Esophagus muscularis mucosa (tissue), 4 donors: ENCODE results near the gene CNGA2. TPM values are rescaled to one million over a fixed set of nuclear protein-coding genes. Genes with fewer than 3 reads are reported as not detected.

Source experiments
- DNase-seq: peaks from one replicate; pipeline ENCODE4 v3.0.0-alpha.2; 2017; ENCODE audit errors: extremely low spot score
- H3K27ac ChIP-seq, 4 donors: fragments of 200-600 bp; sonication (generic); replicated peaks in 1 of 4; 1 replicate in 3 of 4; 2 replicates in 1 of 4; pipeline ENCODE4 v1.5.1; 2016 to 2019; ENCODE audit warnings: mild to moderate bottlenecking in 1 of 4
- H3K27me3 ChIP-seq, 4 donors: fragments of 200-600 bp; sonication (generic); one replicate each; pipeline versions ENCODE4 v1.5.1 to v1.6.0; 2016 to 2019
- H3K36me3 ChIP-seq, 4 donors: fragments of 200-600 bp; sonication (generic); one replicate each; pipeline ENCODE4 v1.5.1; 2016 to 2019
- H3K4me1 ChIP-seq, 4 donors: fragments of 200-600 bp; sonication (generic); one replicate each; pipeline ENCODE4 v1.5.1; 2016 to 2019
- H3K4me3 ChIP-seq, 4 donors: fragments of 200-600 bp; sonication (generic); 1 replicate in 2 of 4; 2 replicates in 2 of 4; pipeline ENCODE4 v1.5.1; 2016 to 2019; ENCODE audit warnings: mild to moderate bottlenecking in 4 of 4, moderate library complexity in 1 of 4
- H3K9me3 ChIP-seq, 4 donors: fragments of 200-600 bp; sonication (generic); 1 replicate in 3 of 4; 2 replicates in 1 of 4; pipeline ENCODE4 v1.5.1; 2016 to 2019
- EP300 ChIP-seq: sonication (generic); formaldehyde crosslinking; IDR thresholded peaks from one replicate; pipeline ENCODE4 v1.6.1; 2017; ENCODE audit warnings: antibody characterized with exemption
- POLR2A ChIP-seq: fragments of 450-650 bp; IDR thresholded peaks from one replicate; pipeline ENCODE4 v1.6.1; 2017; ENCODE audit warnings: antibody characterized with exemption, moderate library complexity, mild to moderate bottlenecking, low read depth
- POLR2AphosphoS5 ChIP-seq, 2 donors: sonication (generic); formaldehyde crosslinking; IDR thresholded peaks; one replicate each; pipeline ENCODE4 v1.6.1; 2017; ENCODE audit warnings: antibody characterized with exemption in 2 of 2
- WGBS: methylation state at CpG from one replicate; pipeline ENCODE4 v1.1.5; 2018; 5-methylcytosine and 5-hydroxymethylcytosine counted together
- intact Hi-C: fragments of 100-400 bp; cut with DNase I; formaldehyde crosslinking; loops from one replicate; pipeline ENCODE4 v1.15.1; 2023
- total RNA-seq, 4 donors: library from RNA; depleted of rRNA; stranded (reverse); fragments of >200 nt; gene quantifications; one replicate each; pipeline versions ENCODE4 v1.1.0 to v1.2.1, GENCODE V29; 2016
- TF ChIP-seq, protein P1 (sequence below), 3 experiments: fragments of 200-600 bp in 2 of 3; fragments of 450-650 bp in 1 of 3; sonication (generic) in 2 of 3; IDR thresholded peaks; one replicate each; pipeline ENCODE4 v1.5.1; 2017 to 2019; ENCODE audit warnings: antibody characterized with exemption in 3 of 3, mild to moderate bottlenecking in 2 of 3, moderate library complexity in 1 of 3

CNGA2 gene
- total RNA-seq, 4 donors from 2014 or later = not detected

DNA sequence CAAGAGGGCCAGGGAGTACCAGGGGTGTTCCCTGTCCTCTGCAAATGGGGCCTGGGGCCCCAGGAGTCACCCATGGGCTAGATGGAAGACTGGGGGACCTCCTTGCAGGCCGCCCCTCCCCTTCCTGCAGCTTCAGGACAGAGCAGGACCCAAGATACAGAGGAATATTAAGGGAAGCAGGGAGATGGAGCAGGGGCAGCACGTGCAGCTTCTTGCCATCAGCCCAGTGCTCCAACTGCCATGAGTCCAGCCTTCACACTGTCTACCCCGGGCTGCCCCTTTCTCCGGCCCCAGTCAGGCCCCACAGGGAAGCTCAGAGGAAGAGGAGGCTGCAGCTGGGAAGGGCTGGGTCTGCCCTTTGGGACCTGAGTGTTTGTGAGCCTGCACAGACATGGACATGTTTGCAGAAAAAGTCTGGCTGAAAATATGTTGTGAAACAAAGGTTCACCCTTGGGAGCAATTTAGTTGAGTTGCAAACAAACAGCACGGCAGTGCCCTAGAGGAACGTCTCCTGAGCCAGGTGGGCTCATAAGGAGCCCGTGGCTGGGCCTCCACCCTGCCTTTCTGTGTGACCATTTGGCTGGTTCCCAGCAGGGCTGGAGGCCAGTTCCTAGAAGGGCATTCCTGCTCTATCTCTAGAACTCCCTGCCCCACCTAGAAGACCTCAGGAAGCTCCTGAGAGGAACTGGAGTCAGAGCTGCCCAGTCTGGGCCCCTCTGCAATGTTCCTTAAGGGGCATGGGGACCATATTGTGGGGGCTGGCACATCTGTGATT is 9.8 kb upstream of the CNGA2 start:
- 81% methylated on average over 3 of the region's 7 CpGs for WGBS
- TF ChIP-seq, protein P1, sequence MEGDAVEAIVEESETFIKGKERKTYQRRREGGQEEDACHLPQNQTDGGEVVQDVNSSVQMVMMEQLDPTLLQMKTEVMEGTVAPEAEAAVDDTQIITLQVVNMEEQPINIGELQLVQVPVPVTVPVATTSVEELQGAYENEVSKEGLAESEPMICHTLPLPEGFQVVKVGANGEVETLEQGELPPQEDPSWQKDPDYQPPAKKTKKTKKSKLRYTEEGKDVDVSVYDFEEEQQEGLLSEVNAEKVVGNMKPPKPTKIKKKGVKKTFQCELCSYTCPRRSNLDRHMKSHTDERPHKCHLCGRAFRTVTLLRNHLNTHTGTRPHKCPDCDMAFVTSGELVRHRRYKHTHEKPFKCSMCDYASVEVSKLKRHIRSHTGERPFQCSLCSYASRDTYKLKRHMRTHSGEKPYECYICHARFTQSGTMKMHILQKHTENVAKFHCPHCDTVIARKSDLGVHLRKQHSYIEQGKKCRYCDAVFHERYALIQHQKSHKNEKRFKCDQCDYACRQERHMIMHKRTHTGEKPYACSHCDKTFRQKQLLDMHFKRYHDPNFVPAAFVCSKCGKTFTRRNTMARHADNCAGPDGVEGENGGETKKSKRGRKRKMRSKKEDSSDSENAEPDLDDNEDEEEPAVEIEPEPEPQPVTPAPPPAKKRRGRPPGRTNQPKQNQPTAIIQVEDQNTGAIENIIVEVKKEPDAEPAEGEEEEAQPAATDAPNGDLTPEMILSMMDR (IDR thresholded peaks at IDR 0.05) = no peak
- no peak for TF ChIP-seq POLR2AphosphoS5 (IDR thresholded peaks at IDR 0.05)
- TF ChIP-seq EP300 = no peak
- TF ChIP-seq POLR2A = no peak

DNA sequence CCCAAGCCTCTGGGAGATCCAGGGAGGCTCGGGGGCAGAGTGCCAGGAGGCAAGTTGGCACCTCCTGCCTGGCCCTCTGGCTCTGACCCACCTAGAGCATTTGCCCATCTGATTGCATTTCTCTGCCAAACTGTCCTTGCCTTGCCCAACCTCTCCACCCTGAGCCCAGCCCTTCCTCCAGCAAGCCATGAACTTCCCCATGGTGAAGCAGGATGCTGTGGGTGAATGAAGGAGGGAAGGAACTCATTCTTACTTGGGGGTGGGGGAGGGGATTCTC is 9.3 kb upstream of the CNGA2 start:
- Histone ChIP-seq H3K4me1 (peaks cover 0 to 4% (median 0%) of the 10 kb centered on the region in 4 donors), H3K27me3 (no peaks in the 10 kb centered on the region), H3K4me3 (no peak overlapping the region), H3K9me3 (no peaks in the 10 kb centered on the region), H3K36me3 (no peaks in the 10 kb centered on the region), H3K27ac (no peak overlapping the region)
- intact Hi-C loops = no loop called here
- DNase-seq = no peak
- no CpG with 5 or more reads among the region's 1 CpG for WGBS
- TF ChIP-seq, protein P1 (IDR thresholded peaks at IDR 0.05) = no peak
- no peak for TF ChIP-seq POLR2A
- TF ChIP-seq POLR2AphosphoS5 (IDR thresholded peaks at IDR 0.05) = no peak
- TF ChIP-seq EP300 = no peak

More for the DNA sequence above, 9.8 kb upstream of the CNGA2 start:
- DNase-seq = no peak
- no peaks in the 10 kb centered on the region for H3K36me3 ChIP-seq
- H3K27me3 ChIP-seq = no peaks in the 10 kb centered on the region
- intact Hi-C loops = no loop called here
- no peak overlapping the region for H3K4me3 ChIP-seq
- H3K4me1 ChIP-seq = peaks cover 0 to 4% (median 0%) of the 10 kb centered on the region in 4 donors
- no peaks in the 10 kb centered on the region for H3K9me3 ChIP-seq
- H3K27ac ChIP-seq = no peak overlapping the region

DNA sequence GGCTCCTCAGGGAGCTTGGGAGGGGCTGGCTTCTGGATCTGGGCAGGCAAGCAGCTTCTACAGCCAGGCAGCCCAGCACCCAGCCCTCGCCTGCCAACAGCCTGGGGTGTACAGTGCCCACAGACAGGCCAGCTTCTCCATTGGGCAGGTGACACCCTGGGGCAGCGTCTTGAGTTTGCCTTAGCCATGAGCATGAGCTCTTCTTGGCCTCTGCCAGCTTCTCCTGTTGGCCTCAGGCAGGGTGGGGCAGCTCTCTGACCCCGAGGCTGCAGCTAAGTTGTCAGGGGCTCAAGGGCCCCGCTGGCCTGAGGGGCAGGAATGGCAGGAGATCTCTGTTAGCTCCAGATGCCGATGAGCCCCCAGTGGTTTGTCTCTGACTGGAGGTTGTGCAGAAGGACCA is 7.8 kb upstream of the CNGA2 start:
- no peak overlapping the region for H3K4me3 ChIP-seq
- WGBS = 83% methylated on average over 4 of the region's 5 CpGs
- no peak for DNase-seq
- peaks cover 0 to 4% (median 0%) of the 10 kb centered on the region in 4 donors for H3K4me1 ChIP-seq
- H3K9me3 ChIP-seq = no peaks in the 10 kb centered on the region
- no peaks in the 10 kb centered on the region for H3K36me3 ChIP-seq
- intact Hi-C loops = no loop called here
- H3K27me3 ChIP-seq = no peaks in the 10 kb centered on the region
- no peak overlapping the region for H3K27ac ChIP-seq
- no peak for TF ChIP-seq POLR2A
- no peak for TF ChIP-seq POLR2AphosphoS5 (IDR thresholded peaks at IDR 0.05)
- TF ChIP-seq, protein P1 (IDR thresholded peaks at IDR 0.05) = no peak
- TF ChIP-seq EP300 = no peak

DNA sequence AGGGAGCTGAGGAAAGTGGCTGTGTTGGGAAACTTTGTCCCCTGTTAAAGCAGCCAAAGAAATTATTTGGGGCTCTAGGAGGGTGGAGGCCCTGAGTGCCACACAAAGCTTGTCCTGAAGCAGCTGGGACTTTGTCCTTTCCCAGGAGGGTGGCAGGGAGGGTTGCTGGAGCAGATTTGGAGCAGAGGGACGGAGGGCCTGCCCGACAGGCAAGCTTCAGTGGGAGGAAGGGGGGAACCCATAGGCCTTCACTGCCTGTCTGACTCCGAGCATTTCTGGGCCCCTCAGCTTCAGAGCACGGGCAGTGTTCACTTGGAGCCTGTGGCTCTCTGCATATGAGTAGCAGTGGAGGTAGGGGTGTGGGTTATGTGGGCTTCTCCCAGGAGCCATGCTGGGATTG is 7.2 kb upstream of the CNGA2 start:
- no CpG with 5 or more reads among the region's 4 CpGs for WGBS
- TF ChIP-seq POLR2A = no peak
- TF ChIP-seq EP300 = no peak
- no peak for TF ChIP-seq POLR2AphosphoS5 (IDR thresholded peaks at IDR 0.05)
- TF ChIP-seq, protein P1 (IDR thresholded peaks at IDR 0.05) = no peak
- Histone ChIP-seq H3K4me1 (peaks cover 0 to 4% (median 0%) of the 10 kb centered on the region in 4 donors), H3K27ac (no peak overlapping the region), H3K27me3 (no peaks in the 10 kb centered on the region), H3K36me3 (no peaks in the 10 kb centered on the region), H3K4me3 (no peak overlapping the region), H3K9me3 (no peaks in the 10 kb centered on the region)
- intact Hi-C loops = no loop called here
- DNase-seq = no peak
